Measurements from ENCODE around the gene DLG1. TPM values are rescaled to one million over a fixed set of nuclear protein-coding genes. Genes with fewer than 3 reads are reported as not detected.

DLG1 gene
- total RNA-seq, 2 donors from 2014 or later, result 70.3 to 70.8 TPM

GRCh38 chr3:197168063-197168462 is 130.3 kb downstream of the DLG1 start:
- H3K9me3 Mint-ChIP-seq, result no peaks in the 10 kb centered on the region
- peaks cover 2 to 5% of the 10 kb centered on the region in 2 donors for H3K36me3 Mint-ChIP-seq (ENCODE audit: insufficient read depth in 2 of 2)
- no peaks in the 10 kb centered on the region for H3K4me1 Mint-ChIP-seq (ENCODE audit: low read depth)
- ATAC-seq (replicated peaks in 1 of 2) (no peak), DNase-seq (no peak)
- no peak overlapping the region for H3K27ac Mint-ChIP-seq
- no peaks in the 10 kb centered on the region for H3K27me3 Mint-ChIP-seq (ENCODE audit: low read depth)
- H3K4me3 Mint-ChIP-seq, result no peak overlapping the region

GRCh38 chr3:197167549-197167948 is 130.9 kb downstream of the DLG1 start:
- peaks cover 2 to 7% of the 10 kb centered on the region in 2 donors for H3K36me3 Mint-ChIP-seq (ENCODE audit: insufficient read depth in 2 of 2)
- no peaks in the 10 kb centered on the region for H3K4me1 Mint-ChIP-seq (ENCODE audit: low read depth)
- DNase-seq (no peak), ATAC-seq (replicated peaks in 1 of 2) (no peak)
- no peak overlapping the region for H3K27ac Mint-ChIP-seq
- H3K9me3 Mint-ChIP-seq, result no peaks in the 10 kb centered on the region
- H3K27me3 Mint-ChIP-seq (ENCODE audit: low read depth), result no peaks in the 10 kb centered on the region
- no peak overlapping the region for H3K4me3 Mint-ChIP-seq

- Mint-ChIP-seq H3K36me3 (ENCODE audit: insufficient read depth in 2 of 2) (peaks cover 2 to 7% of the 10 kb centered on the region in 2 donors), H3K27me3 (ENCODE audit: low read depth) (no peaks in the 10 kb centered on the region), H3K4me3 (no peak overlapping the region), H3K27ac (no peak overlapping the region), H3K4me1 (ENCODE audit: low read depth) (no peaks in the 10 kb centered on the region), H3K9me3 (no peaks in the 10 kb centered on the region)
- ATAC-seq (replicated peaks in 1 of 2) (no peak), DNase-seq (no peak)
Measured at GRCh38 chr3:197165890-197166289, 132.5 kb downstream of the DLG1 start.

GRCh38 chr3:197155046-197155445 is 143.4 kb downstream of the DLG1 start:
- Mint-ChIP-seq H3K36me3 (ENCODE audit: insufficient read depth in 2 of 2) (peaks cover 20 to 39% of the 10 kb centered on the region in 2 donors), H3K27me3 (ENCODE audit: low read depth) (no peaks in the 10 kb centered on the region), H3K9me3 (peaks cover 11 to 19% of the 10 kb centered on the region in 2 donors), H3K4me3 (no peak overlapping the region), H3K4me1 (ENCODE audit: low read depth) (peaks cover 5% of the 10 kb centered on the region), H3K27ac (no peak overlapping the region)
- DNase-seq, result no peak
- no peak for ATAC-seq (replicated peaks in 1 of 2)

GRCh38 chr3:197151580-197151979 is 146.8 kb downstream of the DLG1 start:
- Mint-ChIP-seq H3K9me3 (peaks cover 7 to 13% of the 10 kb centered on the region in 2 donors), H3K27ac (no peak overlapping the region), H3K4me3 (no peak overlapping the region), H3K27me3 (ENCODE audit: low read depth) (no peaks in the 10 kb centered on the region), H3K4me1 (ENCODE audit: low read depth) (peaks cover 7% of the 10 kb centered on the region), H3K36me3 (ENCODE audit: insufficient read depth in 2 of 2) (peaks cover 14 to 29% of the 10 kb centered on the region in 2 donors)
- ATAC-seq (replicated peaks in 1 of 2) (no peak), DNase-seq (no peak)

GRCh38 chr3:197149528-197149927 is 148.9 kb downstream of the DLG1 start:
- Mint-ChIP-seq H3K27ac (no peak overlapping the region), H3K9me3 (peaks cover 0 to 2% of the 10 kb centered on the region in 2 donors), H3K36me3 (ENCODE audit: insufficient read depth in 2 of 2) (peaks cover 6 to 10% of the 10 kb centered on the region in 2 donors), H3K4me3 (no peak overlapping the region), H3K27me3 (ENCODE audit: low read depth) (no peaks in the 10 kb centered on the region), H3K4me1 (ENCODE audit: low read depth) (peaks cover 13% of the 10 kb centered on the region)
- ATAC-seq (replicated peaks in 1 of 2) (no peak), DNase-seq (no peak)

- H3K27me3 Mint-ChIP-seq (ENCODE audit: low read depth), result no peaks in the 10 kb centered on the region
- H3K27ac Mint-ChIP-seq, result no peak overlapping the region
- peak in 1 of 2 donors; percentile 42 for ATAC-seq (replicated peaks in 1 of 2)
- H3K4me3 Mint-ChIP-seq, result no peak overlapping the region
- H3K4me1 Mint-ChIP-seq (ENCODE audit: low read depth), result peaks cover 18% of the 10 kb centered on the region
- peaks cover 0 to 2% of the 10 kb centered on the region in 2 donors for H3K9me3 Mint-ChIP-seq
- no peak for DNase-seq
- H3K36me3 Mint-ChIP-seq (ENCODE audit: insufficient read depth in 2 of 2), result peaks cover 6 to 7% of the 10 kb centered on the region in 2 donors
Measured at GRCh38 chr3:197144188-197144587, 154.2 kb downstream of the DLG1 start.

GRCh38 chr3:197139586-197139985 is 158.8 kb downstream of the DLG1 start:
- no peak overlapping the region for H3K27ac Mint-ChIP-seq

GRCh38 chr3:197137751-197138150 is 160.7 kb downstream of the DLG1 start:
- ATAC-seq (replicated peaks in 1 of 2) (no peak), DNase-seq (no peak)
- no peaks in the 10 kb centered on the region for H3K27me3 Mint-ChIP-seq (ENCODE audit: low read depth)
- H3K4me1 Mint-ChIP-seq (ENCODE audit: low read depth), result peaks cover 11% of the 10 kb centered on the region
- no peak overlapping the region for H3K27ac Mint-ChIP-seq
- H3K36me3 Mint-ChIP-seq (ENCODE audit: insufficient read depth in 2 of 2), result peaks cover 27 to 45% of the 10 kb centered on the region in 2 donors
- peaks cover 2 to 15% of the 10 kb centered on the region in 2 donors for H3K9me3 Mint-ChIP-seq
- H3K4me3 Mint-ChIP-seq, result no peak overlapping the region

More at GRCh38 chr3:197139586-197139985, 158.8 kb downstream of the DLG1 start:
- Mint-ChIP-seq H3K4me3 (no peak overlapping the region), H3K27me3 (ENCODE audit: low read depth) (no peaks in the 10 kb centered on the region), H3K36me3 (ENCODE audit: insufficient read depth in 2 of 2) (peaks cover 15 to 31% of the 10 kb centered on the region in 2 donors), H3K4me1 (ENCODE audit: low read depth) (peaks cover 11% of the 10 kb centered on the region), H3K9me3 (peaks cover 2 to 10% of the 10 kb centered on the region in 2 donors)
- ATAC-seq (replicated peaks in 1 of 2) (no peak), DNase-seq (no peak)

- no peak overlapping the region for H3K27ac Mint-ChIP-seq
- peaks cover 2 to 15% of the 10 kb centered on the region in 2 donors for H3K9me3 Mint-ChIP-seq
- ATAC-seq (replicated peaks in 1 of 2) (no peak), DNase-seq (no peak)
- H3K36me3 Mint-ChIP-seq (ENCODE audit: insufficient read depth in 2 of 2), result peaks cover 27 to 49% of the 10 kb centered on the region in 2 donors
- H3K4me1 Mint-ChIP-seq (ENCODE audit: low read depth), result peaks cover 11% of the 10 kb centered on the region
- no peaks in the 10 kb centered on the region for H3K27me3 Mint-ChIP-seq (ENCODE audit: low read depth)
- no peak overlapping the region for H3K4me3 Mint-ChIP-seq
Measured at GRCh38 chr3:197136744-197137143, 161.7 kb downstream of the DLG1 start.

GRCh38 chr3:197135212-197135611 is 163.2 kb downstream of the DLG1 start:
- Mint-ChIP-seq H3K9me3 (peaks cover 2 to 15% of the 10 kb centered on the region in 2 donors), H3K27ac (no peak overlapping the region), H3K36me3 (ENCODE audit: insufficient read depth in 2 of 2) (peaks cover 27 to 49% of the 10 kb centered on the region in 2 donors), H3K27me3 (ENCODE audit: low read depth) (no peaks in the 10 kb centered on the region), H3K4me3 (no peak overlapping the region), H3K4me1 (ENCODE audit: low read depth) (peaks cover 5% of the 10 kb centered on the region)
- no peak for DNase-seq
- no peak for ATAC-seq (replicated peaks in 1 of 2)

GRCh38 chr3:197132916-197133530 is 165.4 kb downstream of the DLG1 start:
- Mint-ChIP-seq H3K4me1 (ENCODE audit: low read depth) (no peaks in the 10 kb centered on the region), H3K27me3 (ENCODE audit: low read depth) (no peaks in the 10 kb centered on the region), H3K27ac (peak overlapping the region; percentile 59), H3K9me3 (peaks cover 2 to 15% of the 10 kb centered on the region in 2 donors), H3K36me3 (ENCODE audit: insufficient read depth in 2 of 2) (peaks cover 27 to 53% of the 10 kb centered on the region in 2 donors), H3K4me3 (no peak overlapping the region)
- DNase-seq, result no peak
- ATAC-seq (replicated peaks in 1 of 2), result no peak

- Mint-ChIP-seq H3K27ac (no peak overlapping the region), H3K4me1 (ENCODE audit: low read depth) (no peaks in the 10 kb centered on the region), H3K27me3 (ENCODE audit: low read depth) (no peaks in the 10 kb centered on the region), H3K4me3 (no peak overlapping the region), H3K36me3 (ENCODE audit: insufficient read depth in 2 of 2) (peaks cover 2 to 9% of the 10 kb centered on the region in 2 donors), H3K9me3 (no peaks in the 10 kb centered on the region)
- no peak for DNase-seq
- ATAC-seq (replicated peaks in 1 of 2), result peak; percentile 32 to 67
Measured at GRCh38 chr3:197125636-197126035, 172.8 kb downstream of the DLG1 start.

- Mint-ChIP-seq H3K9me3 (no peaks in the 10 kb centered on the region), H3K4me1 (ENCODE audit: low read depth) (no peaks in the 10 kb centered on the region), H3K4me3 (no peak overlapping the region), H3K27ac (no peak overlapping the region), H3K36me3 (ENCODE audit: insufficient read depth in 2 of 2) (peaks cover 2 to 9% of the 10 kb centered on the region in 2 donors), H3K27me3 (ENCODE audit: low read depth) (no peaks in the 10 kb centered on the region)
- ATAC-seq (replicated peaks in 1 of 2) (no peak), DNase-seq (no peak)
Measured at GRCh38 chr3:197124713-197125112, 173.7 kb downstream of the DLG1 start.

Data from activated T-cell treated with anti-CD3 and anti-CD28 coated beads, Interleukin-2, amount 50 U/mL, for 72 hours (primary cell).